ENCODE results near the gene ZNF638. TPM values are rescaled to one million over a fixed set of nuclear protein-coding genes. Genes with fewer than 3 reads are reported as not detected.
"Not testable (repeated sequence)": the region's sequence is repeated elsewhere in the genome, so short reads cannot be mapped to it uniquely, and the experiment has no call there.

ZNF638 gene
- total RNA-seq, 2 donors from 2014 or later, result 107 to 111 TPM

DNA sequence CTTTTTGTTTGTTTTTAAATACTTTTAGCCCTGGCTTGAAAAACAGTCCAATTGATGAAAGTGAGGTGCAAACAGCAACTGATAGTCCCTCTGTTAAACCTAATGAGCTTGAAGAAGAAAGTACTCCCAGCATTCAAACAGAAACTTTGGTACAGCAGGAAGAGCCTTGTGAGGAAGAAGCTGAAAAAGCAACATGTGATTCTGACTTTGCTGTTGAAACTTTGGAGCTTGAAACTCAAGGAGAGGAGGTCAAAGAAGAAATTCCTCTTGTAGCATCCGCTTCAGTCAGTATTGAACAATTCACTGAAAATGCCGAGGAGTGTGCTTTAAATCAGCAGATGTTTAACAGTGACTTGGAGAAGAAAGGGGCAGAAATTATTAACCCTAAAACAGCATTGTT is 91.2 kb downstream of the ZNF638 start:
- Mint-ChIP-seq H3K9me3 (no peaks in the 10 kb centered on the region), H3K27ac (no peak overlapping the region), H3K27me3 (ENCODE audit: low read depth) (no peaks in the 10 kb centered on the region), H3K4me1 (ENCODE audit: low read depth) (peaks cover 5% of the 10 kb centered on the region), H3K36me3 (ENCODE audit: insufficient read depth in 2 of 2) (peaks cover 13 to 24% of the 10 kb centered on the region in 2 donors), H3K4me3 (no peak overlapping the region)
- no peak for DNase-seq
- ATAC-seq (replicated peaks in 1 of 2), result no peak

GRCh38 chr2:71423817-71424420 is 92.3 kb downstream of the ZNF638 start:
- ATAC-seq (replicated peaks in 1 of 2), result no peak
- Mint-ChIP-seq H3K9me3 (no peaks in the 10 kb centered on the region), H3K4me3 (no peak overlapping the region), H3K4me1 (ENCODE audit: low read depth) (peaks cover 4% of the 10 kb centered on the region), H3K27ac (no peak overlapping the region), H3K36me3 (ENCODE audit: insufficient read depth in 2 of 2) (peaks cover 13 to 25% of the 10 kb centered on the region in 2 donors), H3K27me3 (ENCODE audit: low read depth) (no peaks in the 10 kb centered on the region)
- DNase-seq, result no peak

- H3K27ac Mint-ChIP-seq, result peak overlapping the region; percentile 82
- peaks cover 11 to 32% of the 10 kb centered on the region in 2 donors for H3K36me3 Mint-ChIP-seq (ENCODE audit: insufficient read depth in 2 of 2)
- H3K4me1 Mint-ChIP-seq (ENCODE audit: low read depth), result no peaks in the 10 kb centered on the region
- H3K9me3 Mint-ChIP-seq, result no peaks in the 10 kb centered on the region
- no peak for DNase-seq
- no peaks in the 10 kb centered on the region for H3K27me3 Mint-ChIP-seq (ENCODE audit: low read depth)
- ATAC-seq (replicated peaks in 1 of 2), result no peak
- H3K4me3 Mint-ChIP-seq, result no peak overlapping the region
Measured at GRCh38 chr2:71426721-71427120, 95.1 kb downstream of the ZNF638 start.

DNA sequence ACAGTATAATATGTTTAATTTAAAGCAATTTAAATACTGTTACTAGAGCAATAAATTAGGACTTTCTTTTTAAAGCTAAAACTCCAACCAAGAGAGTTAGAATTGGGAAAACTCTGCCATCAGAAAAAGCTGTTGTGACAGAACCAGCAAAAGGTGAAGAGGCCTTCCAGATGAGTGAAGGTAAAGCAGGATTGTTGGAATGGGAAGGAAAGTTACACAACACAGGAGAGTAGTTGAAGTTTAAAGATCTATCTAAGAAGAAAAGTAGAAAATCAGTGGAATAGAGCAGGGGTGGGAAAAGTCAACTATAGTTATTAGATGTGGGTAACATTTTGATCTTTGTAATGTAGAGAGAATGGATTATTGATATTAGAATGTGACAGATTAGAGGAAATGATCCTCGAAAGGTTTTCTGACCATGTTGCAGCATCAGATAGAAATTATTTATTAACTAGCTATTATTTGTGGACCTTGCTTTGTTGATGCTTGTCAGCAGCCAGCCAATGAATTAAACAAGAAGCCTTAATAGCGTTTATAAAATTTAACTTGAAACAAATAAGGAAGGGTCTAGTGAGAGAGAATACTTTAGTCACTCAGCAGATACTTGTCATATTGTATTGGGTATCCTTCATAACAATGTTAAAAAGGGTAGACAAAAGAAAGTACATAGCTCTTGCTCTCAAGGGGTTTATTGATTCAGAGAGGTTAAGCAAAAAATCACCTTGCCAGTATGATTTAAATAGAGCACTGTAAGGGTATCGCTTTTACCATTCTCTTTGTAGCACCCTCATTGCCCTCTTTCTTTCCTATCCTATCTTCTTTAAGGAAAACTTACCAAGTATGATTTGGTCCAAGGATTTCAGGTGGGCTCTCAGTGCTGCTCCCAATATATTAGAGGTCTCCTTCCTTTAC is 97.1 kb downstream of the ZNF638 start:
- no peak overlapping the region for H3K4me3 Mint-ChIP-seq
- H3K9me3 Mint-ChIP-seq, result no peaks in the 10 kb centered on the region
- ATAC-seq (replicated peaks in 1 of 2) (no peak), DNase-seq (no peak)
- H3K4me1 Mint-ChIP-seq (ENCODE audit: low read depth), result no peaks in the 10 kb centered on the region
- no peaks in the 10 kb centered on the region for H3K27me3 Mint-ChIP-seq (ENCODE audit: low read depth)
- H3K36me3 Mint-ChIP-seq (ENCODE audit: insufficient read depth in 2 of 2), result peaks cover 7 to 24% of the 10 kb centered on the region in 2 donors
- H3K27ac Mint-ChIP-seq, result peak overlapping the region; percentile 70

DNA sequence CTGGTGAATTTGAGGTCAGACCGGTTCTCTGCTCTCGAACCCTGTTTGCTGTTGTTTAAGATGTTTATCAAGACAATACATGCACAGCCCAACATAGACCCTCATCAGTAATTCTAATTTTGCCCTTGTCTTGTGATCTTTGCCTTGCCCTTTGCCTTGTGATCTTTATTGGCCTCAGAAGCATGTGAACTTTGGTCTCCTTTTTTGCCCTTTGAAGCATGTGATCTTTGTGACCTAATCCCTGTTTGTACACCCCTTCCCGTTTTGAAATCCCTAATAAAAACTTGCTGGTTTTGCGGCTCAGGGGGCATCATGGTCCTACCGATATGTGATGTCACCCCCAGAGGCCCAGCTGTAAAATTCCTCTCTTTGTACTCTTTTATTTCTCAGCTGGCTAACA is 113.6 kb downstream of the ZNF638 start:
- H3K4me1 Mint-ChIP-seq (ENCODE audit: low read depth); H3K36me3 Mint-ChIP-seq (ENCODE audit: insufficient read depth in 2 of 2); H3K9me3 Mint-ChIP-seq; H3K27me3 Mint-ChIP-seq (ENCODE audit: low read depth); H3K4me3 Mint-ChIP-seq; ATAC-seq (replicated peaks in 1 of 2); H3K27ac Mint-ChIP-seq; DNase-seq: not testable (repeated sequence)

DNA sequence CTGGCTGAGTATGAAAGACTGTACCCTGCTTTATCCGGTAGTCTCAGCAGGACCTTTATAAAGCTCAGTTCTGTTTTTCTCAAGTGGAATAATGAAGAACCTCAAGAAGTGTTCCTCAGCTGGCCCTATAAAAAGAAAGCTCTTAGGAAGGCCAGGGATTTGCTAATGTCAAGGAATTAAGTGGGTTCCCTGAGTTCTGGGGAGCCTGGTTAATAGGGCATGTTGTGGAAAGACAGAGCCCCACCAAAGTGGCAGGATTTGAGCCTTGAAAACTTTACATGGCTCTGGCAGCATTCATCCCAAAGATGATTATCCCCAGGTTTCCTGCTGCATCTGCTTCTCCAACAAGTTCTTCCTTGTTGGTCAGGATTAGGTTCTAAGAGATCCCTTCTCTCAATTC is 114.9 kb downstream of the ZNF638 start:
- H3K36me3 Mint-ChIP-seq (ENCODE audit: insufficient read depth in 2 of 2), result no peaks in the 10 kb centered on the region
- ATAC-seq (replicated peaks in 1 of 2), result no peak

GRCh38 chr2:71449343-71449742 is 117.8 kb downstream of the ZNF638 start:
- H3K27ac Mint-ChIP-seq, result no peak overlapping the region
- H3K27me3 Mint-ChIP-seq (ENCODE audit: low read depth), result peaks cover 29% of the 10 kb centered on the region
- ATAC-seq (replicated peaks in 1 of 2) (no peak), DNase-seq (no peak)
- H3K36me3 Mint-ChIP-seq (ENCODE audit: insufficient read depth in 2 of 2), result no peaks in the 10 kb centered on the region
- peaks cover 17% of the 10 kb centered on the region for H3K4me1 Mint-ChIP-seq (ENCODE audit: low read depth)
- no peak overlapping the region for H3K4me3 Mint-ChIP-seq
- no peaks in the 10 kb centered on the region for H3K9me3 Mint-ChIP-seq

More for the DNA sequence above, 114.9 kb downstream of the ZNF638 start:
- peaks cover 6% of the 10 kb centered on the region for H3K27me3 Mint-ChIP-seq (ENCODE audit: low read depth)
- H3K27ac Mint-ChIP-seq, result no peak overlapping the region
- no peaks in the 10 kb centered on the region for H3K4me1 Mint-ChIP-seq (ENCODE audit: low read depth)
- DNase-seq, result no peak
- H3K4me3 Mint-ChIP-seq, result no peak overlapping the region
- no peaks in the 10 kb centered on the region for H3K9me3 Mint-ChIP-seq

DNA sequence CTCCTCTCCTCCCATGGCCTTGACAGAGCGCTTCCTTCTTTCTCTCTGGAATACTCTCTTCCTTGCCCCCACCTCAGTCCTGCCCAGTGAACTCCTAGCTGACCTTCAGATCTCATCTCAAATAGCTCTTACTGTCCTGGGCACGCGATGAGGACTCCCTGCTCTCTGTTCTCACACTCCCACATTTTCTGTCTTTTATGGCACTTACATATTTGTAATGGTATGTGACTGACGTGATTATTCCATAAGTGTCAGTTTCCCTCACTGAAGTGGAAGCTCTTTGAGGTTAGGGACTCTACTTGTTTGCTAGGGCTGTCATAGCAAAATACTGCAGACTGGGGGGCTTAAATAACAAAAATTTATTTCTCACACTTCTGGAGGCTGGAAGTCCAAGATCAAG is 120.1 kb downstream of the ZNF638 start:
- Mint-ChIP-seq H3K27ac (no peak overlapping the region), H3K36me3 (ENCODE audit: insufficient read depth in 2 of 2) (no peaks in the 10 kb centered on the region), H3K9me3 (no peaks in the 10 kb centered on the region), H3K4me1 (ENCODE audit: low read depth) (peaks cover 19% of the 10 kb centered on the region), H3K4me3 (no peak overlapping the region), H3K27me3 (ENCODE audit: low read depth) (peaks cover 53% of the 10 kb centered on the region)
- no peak for ATAC-seq (replicated peaks in 1 of 2)
- no peak for DNase-seq

DNA sequence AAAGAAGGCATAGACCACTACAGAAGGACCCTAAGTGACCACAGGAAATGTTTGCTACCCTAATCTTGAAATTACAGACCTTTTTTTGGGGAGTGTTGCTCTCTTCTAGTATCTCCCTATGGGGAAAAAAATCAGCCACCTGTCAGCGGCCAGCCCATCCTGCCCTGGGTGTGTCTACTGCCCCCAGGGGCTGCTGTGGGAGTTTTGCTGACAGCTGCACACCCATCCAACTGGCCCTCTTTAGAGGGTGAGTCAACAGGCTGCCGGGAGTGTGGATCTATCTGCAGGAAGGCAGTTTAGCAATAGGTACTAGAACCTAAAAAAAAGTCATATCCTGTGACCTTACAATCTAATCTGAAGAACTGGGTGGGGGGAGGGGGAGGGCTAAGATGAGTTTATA is 121.0 kb downstream of the ZNF638 start:
- Mint-ChIP-seq H3K4me1 (ENCODE audit: low read depth) (peaks cover 19% of the 10 kb centered on the region), H3K27me3 (ENCODE audit: low read depth) (peaks cover 55% of the 10 kb centered on the region), H3K9me3 (no peaks in the 10 kb centered on the region), H3K36me3 (ENCODE audit: insufficient read depth in 2 of 2) (no peaks in the 10 kb centered on the region), H3K27ac (no peak overlapping the region), H3K4me3 (peak overlapping the region in 1 of 2 donors; percentile 30)
- peak; percentile 32 to 36 for DNase-seq
- peak; percentile 66 to 74 for ATAC-seq (replicated peaks in 1 of 2)

DNA sequence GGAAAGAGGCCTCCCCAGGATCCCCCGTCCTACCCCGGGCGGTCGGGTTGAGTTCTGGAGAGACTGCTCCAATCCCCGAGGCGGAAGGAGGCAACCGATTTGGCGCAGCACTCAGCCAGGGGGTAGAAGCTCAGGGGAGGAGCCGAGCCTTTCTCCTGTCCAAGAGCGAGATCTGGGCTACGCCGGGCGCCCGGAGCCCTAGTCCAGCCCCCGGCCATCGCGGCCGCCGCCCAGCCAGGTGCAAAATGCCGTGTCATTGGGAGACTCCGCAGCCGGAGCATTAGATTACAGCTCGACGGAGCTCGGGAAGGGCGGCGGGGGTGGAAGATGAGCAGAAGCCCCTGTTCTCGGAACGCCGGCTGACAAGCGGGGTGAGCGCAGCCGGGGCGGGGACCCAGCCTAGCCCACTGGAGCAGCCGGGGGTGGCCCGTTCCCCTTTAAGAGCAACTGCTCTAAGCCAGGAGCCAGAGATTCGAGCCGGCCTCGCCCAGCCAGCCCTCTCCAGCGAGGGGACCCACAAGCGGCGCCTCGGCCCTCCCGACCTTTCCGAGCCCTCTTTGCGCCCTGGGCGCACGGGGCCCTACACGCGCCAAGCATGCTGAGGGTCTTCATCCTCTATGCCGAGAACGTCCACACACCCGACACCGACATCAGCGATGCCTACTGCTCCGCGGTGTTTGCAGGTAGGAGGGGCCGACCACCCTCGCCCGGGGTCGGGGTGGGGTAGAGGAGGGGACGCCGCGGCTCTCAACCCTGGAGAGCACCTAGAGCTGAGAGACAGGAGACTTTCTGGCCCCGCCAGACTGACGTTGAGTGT is 122.0 kb downstream of the ZNF638 start, which contains the start of gene DYSF:
Gene DYSF (plus strand): TSS at position 158 of the 817 bp plus-strand sequence.
- peaks cover 19% of the 10 kb centered on the region for H3K4me1 Mint-ChIP-seq (ENCODE audit: low read depth)
- peaks cover 55% of the 10 kb centered on the region for H3K27me3 Mint-ChIP-seq (ENCODE audit: low read depth)
- ATAC-seq (replicated peaks in 1 of 2), result peak; percentile 26 to 29
- peak within 1 kb of the TSS; percentile 64 to 66 for H3K4me3 Mint-ChIP-seq
- no peak within 1 kb of the TSS for H3K27ac Mint-ChIP-seq
- peak in 1 of 2 donors; percentile 9 for DNase-seq
- H3K36me3 Mint-ChIP-seq (ENCODE audit: insufficient read depth in 2 of 2), result no peaks in the 10 kb centered on the region
- no peaks in the 10 kb centered on the region for H3K9me3 Mint-ChIP-seq

GRCh38 chr2:71454221-71455010 is 122.8 kb downstream of the ZNF638 start:
- DNase-seq (no peak), ATAC-seq (replicated peaks in 1 of 2) (no peak)
- H3K36me3 Mint-ChIP-seq (ENCODE audit: insufficient read depth in 2 of 2), result no peaks in the 10 kb centered on the region
- H3K4me3 Mint-ChIP-seq, result peak overlapping the region; percentile 30 to 66
- no peaks in the 10 kb centered on the region for H3K9me3 Mint-ChIP-seq
- peaks cover 55% of the 10 kb centered on the region for H3K27me3 Mint-ChIP-seq (ENCODE audit: low read depth)
- H3K4me1 Mint-ChIP-seq (ENCODE audit: low read depth), result peaks cover 19% of the 10 kb centered on the region
- no peak overlapping the region for H3K27ac Mint-ChIP-seq

GRCh38 chr2:71455011-71455740 is 123.6 kb downstream of the ZNF638 start:
- H3K4me1 Mint-ChIP-seq (ENCODE audit: low read depth), result peaks cover 19% of the 10 kb centered on the region
- H3K4me3 Mint-ChIP-seq, result peak overlapping the region in 1 of 2 donors; percentile 21
- H3K27me3 Mint-ChIP-seq (ENCODE audit: low read depth), result peaks cover 55% of the 10 kb centered on the region
- H3K9me3 Mint-ChIP-seq, result no peaks in the 10 kb centered on the region
- DNase-seq, result no peak
- no peak overlapping the region for H3K27ac Mint-ChIP-seq
- no peak for ATAC-seq (replicated peaks in 1 of 2)
- no peaks in the 10 kb centered on the region for H3K36me3 Mint-ChIP-seq (ENCODE audit: insufficient read depth in 2 of 2)
